ENCODE results near the gene MYLK3.

DNA sequence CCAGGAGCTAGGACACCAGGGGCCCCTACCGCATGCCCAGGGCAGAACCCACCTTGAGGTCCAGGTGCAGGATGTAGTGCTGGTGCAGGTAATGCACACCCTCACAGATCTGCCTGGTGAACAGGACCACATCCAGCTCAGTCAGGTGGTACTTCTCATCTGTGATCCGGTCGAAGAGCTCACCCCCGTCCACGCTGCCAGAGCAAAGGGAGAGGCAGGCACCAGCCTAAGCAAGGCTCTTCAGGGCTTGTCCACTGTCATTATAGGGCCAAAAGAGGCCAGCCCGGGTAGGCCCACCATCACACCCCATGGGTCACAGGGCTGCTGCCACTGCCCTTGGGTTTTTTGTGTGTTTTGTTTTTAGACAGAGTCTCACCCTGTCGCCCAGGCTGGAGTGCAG is 21.0 kb downstream of the MYLK3 start:
- TF ChIP-seq POLR2AphosphoS5 (IDR thresholded peaks at IDR 0.05; ENCODE audit: insufficient read depth in 1 of 2, low read depth in 1 of 2) (no peak), POLR2A (IDR thresholded peaks at IDR 0.05) (no peak)
- TF ChIP-seq, protein P1, sequence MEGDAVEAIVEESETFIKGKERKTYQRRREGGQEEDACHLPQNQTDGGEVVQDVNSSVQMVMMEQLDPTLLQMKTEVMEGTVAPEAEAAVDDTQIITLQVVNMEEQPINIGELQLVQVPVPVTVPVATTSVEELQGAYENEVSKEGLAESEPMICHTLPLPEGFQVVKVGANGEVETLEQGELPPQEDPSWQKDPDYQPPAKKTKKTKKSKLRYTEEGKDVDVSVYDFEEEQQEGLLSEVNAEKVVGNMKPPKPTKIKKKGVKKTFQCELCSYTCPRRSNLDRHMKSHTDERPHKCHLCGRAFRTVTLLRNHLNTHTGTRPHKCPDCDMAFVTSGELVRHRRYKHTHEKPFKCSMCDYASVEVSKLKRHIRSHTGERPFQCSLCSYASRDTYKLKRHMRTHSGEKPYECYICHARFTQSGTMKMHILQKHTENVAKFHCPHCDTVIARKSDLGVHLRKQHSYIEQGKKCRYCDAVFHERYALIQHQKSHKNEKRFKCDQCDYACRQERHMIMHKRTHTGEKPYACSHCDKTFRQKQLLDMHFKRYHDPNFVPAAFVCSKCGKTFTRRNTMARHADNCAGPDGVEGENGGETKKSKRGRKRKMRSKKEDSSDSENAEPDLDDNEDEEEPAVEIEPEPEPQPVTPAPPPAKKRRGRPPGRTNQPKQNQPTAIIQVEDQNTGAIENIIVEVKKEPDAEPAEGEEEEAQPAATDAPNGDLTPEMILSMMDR (IDR thresholded peaks at IDR 0.05): no peak

All from vagina (tissue), 2 donors.